Tibial nerve (tissue), 4 donors: ENCODE results near the gene SLC25A47. TPM values are rescaled to one million over a fixed set of nuclear protein-coding genes. Genes with fewer than 3 reads are reported as not detected.

ENCODE experiments used
- DNase-seq, 2 donors: peaks; one replicate each; pipeline ENCODE4 v3.0.0-alpha.2; 2019; ENCODE audit warnings: low spot score in 2 of 2
- H3K27ac ChIP-seq, 4 donors: fragments of 200-600 bp; sonication (generic) in 3 of 4; one replicate each; pipeline ENCODE4 v1.5.1; 2017 to 2019; ENCODE audit warnings: mild to moderate bottlenecking in 1 of 4
- H3K27me3 ChIP-seq, 2 donors: fragments of 200-600 bp; sonication (generic) in 1 of 2; one replicate each; pipeline versions ENCODE4 v1.5.1 to v1.6.0; 2017 to 2019
- H3K36me3 ChIP-seq, 3 donors: fragments of 200-600 bp; sonication (generic); one replicate each; pipeline ENCODE4 v1.5.1; 2018 to 2019
- H3K4me1 ChIP-seq, 4 donors: fragments of 200-600 bp; sonication (generic) in 3 of 4; one replicate each; pipeline ENCODE4 v1.5.1; 2017 to 2019
- H3K4me3 ChIP-seq, 4 donors: fragments of 200-600 bp; sonication (generic) in 3 of 4; one replicate each; pipeline ENCODE4 v1.5.1; 2017 to 2019; ENCODE audit warnings: mild to moderate bottlenecking in 1 of 4, moderate library complexity in 1 of 4
- H3K9me3 ChIP-seq, 4 donors: fragments of 200-600 bp; sonication (generic) in 3 of 4; one replicate each; pipeline ENCODE4 v1.5.1; 2017 to 2019
- EP300 ChIP-seq, 2 donors: sonication (generic); formaldehyde crosslinking; IDR thresholded peaks; one replicate each; pipeline ENCODE4 v1.6.1; 2017; ENCODE audit warnings: antibody characterized with exemption in 2 of 2, mild to moderate bottlenecking in 1 of 2
- POLR2A ChIP-seq, 2 donors: fragments of 450-650 bp; IDR thresholded peaks; one replicate each; pipeline ENCODE4 v1.6.1; 2017; ENCODE audit warnings: antibody characterized with exemption in 2 of 2, mild to moderate bottlenecking in 2 of 2, moderate library complexity in 2 of 2
- whole genome bisulfite sequencing, 2 donors: methylation state at CpG; one replicate each; pipeline ENCODE4 v1.1.5; 2018; 5-methylcytosine and 5-hydroxymethylcytosine counted together
- total RNA-seq, 4 donors: library from RNA; depleted of rRNA; stranded (reverse); fragments of >200 nt; gene quantifications; one replicate each; pipeline ENCODE4 v1.1.0, GENCODE V29; 2016
- TF ChIP-seq, protein P1 (sequence below), 5 experiments: fragments of 200-600 bp in 3 of 5; fragments of 450-650 bp in 2 of 5; sonication (generic) in 3 of 5; IDR thresholded peaks; one replicate each; pipeline ENCODE4 v1.5.1; 2016 to 2019; ENCODE audit warnings: antibody characterized with exemption in 5 of 5, mild to moderate bottlenecking in 3 of 5, moderate library complexity in 2 of 5

Gene SLC25A47
- total RNA-seq, 4 donors from 2014 or later, result 2.5 TPM; not detected in 3

DNA sequence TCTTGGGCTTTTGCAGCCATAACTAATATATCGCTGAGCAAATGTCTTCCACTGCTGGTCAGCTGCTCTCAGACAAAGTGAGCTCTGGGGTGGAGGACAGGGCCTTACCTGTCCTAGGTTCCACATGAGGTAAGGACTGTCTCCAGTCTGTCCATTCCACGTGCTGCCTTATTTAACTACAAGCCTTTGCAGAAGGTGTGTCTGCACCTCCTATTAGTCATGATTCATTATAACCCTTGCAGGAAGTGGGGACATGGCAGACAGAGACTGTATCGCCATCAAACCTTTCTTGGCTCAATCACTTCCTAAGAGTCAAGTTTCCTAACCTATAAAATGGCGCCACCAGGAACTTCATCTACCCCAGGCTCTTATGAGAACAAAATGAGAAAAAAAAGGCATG lies 46.9 kb downstream of the SLC25A47 start:
- WGBS, 2 donors, result 90 to 93% methylated on average over 4 of the region's 4 CpGs
- no peak for DNase-seq
- H3K4me3 ChIP-seq, result no peak overlapping the region
- H3K4me1 ChIP-seq, result peaks cover 0 to 33% (median 10%) of the 10 kb centered on the region in 4 donors
- H3K27me3 ChIP-seq, result no peaks in the 10 kb centered on the region
- H3K9me3 ChIP-seq, result no peaks in the 10 kb centered on the region
- H3K27ac ChIP-seq, result no peak overlapping the region
- H3K36me3 ChIP-seq, result peaks cover 0 to 56% (median 10%) of the 10 kb centered on the region in 3 donors
- TF ChIP-seq, protein P1, sequence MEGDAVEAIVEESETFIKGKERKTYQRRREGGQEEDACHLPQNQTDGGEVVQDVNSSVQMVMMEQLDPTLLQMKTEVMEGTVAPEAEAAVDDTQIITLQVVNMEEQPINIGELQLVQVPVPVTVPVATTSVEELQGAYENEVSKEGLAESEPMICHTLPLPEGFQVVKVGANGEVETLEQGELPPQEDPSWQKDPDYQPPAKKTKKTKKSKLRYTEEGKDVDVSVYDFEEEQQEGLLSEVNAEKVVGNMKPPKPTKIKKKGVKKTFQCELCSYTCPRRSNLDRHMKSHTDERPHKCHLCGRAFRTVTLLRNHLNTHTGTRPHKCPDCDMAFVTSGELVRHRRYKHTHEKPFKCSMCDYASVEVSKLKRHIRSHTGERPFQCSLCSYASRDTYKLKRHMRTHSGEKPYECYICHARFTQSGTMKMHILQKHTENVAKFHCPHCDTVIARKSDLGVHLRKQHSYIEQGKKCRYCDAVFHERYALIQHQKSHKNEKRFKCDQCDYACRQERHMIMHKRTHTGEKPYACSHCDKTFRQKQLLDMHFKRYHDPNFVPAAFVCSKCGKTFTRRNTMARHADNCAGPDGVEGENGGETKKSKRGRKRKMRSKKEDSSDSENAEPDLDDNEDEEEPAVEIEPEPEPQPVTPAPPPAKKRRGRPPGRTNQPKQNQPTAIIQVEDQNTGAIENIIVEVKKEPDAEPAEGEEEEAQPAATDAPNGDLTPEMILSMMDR (IDR thresholded peaks at IDR 0.05), result no peak
- TF ChIP-seq EP300 (IDR thresholded peaks at IDR 0.05) (no peak), POLR2A (IDR thresholded peaks at IDR 0.05) (no peak)

DNA sequence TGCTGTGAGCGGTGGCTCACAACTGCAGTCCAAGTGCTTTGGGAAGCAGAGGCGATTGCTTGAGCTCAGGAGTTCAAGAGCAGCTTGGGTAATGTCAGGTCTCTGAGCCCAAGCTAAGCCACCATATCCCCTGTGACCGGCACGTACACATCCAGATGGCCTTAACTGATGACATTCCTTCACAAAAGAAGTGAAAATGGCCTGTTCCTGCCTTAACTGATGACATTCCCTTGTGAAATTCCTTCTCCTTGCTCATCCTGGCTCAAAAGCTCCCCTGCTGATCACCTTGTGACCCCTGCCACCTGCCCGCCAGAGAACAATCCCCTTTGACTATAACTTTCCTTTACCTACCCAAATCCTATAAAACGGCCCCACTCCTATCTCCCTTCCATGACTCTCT lies 48.6 kb downstream of the SLC25A47 start:
- Histone ChIP-seq H3K27ac (peak overlapping the region in 2 of 4 donors; percentile 23 to 53), H3K36me3 (peaks cover 0 to 38% (median 10%) of the 10 kb centered on the region in 3 donors), H3K9me3 (no peaks in the 10 kb centered on the region), H3K4me3 (no peak overlapping the region), H3K4me1 (peaks cover 0 to 43% (median 15%) of the 10 kb centered on the region in 4 donors), H3K27me3 (no peaks in the 10 kb centered on the region)
- WGBS, 2 donors, result 76 to 78% methylated on average over 6 of the region's 6 CpGs
- TF ChIP-seq, protein P1 (IDR thresholded peaks at IDR 0.05), result no peak
- TF ChIP-seq POLR2A (IDR thresholded peaks at IDR 0.05) (no peak), EP300 (IDR thresholded peaks at IDR 0.05) (no peak)
- no peak for DNase-seq

DNA sequence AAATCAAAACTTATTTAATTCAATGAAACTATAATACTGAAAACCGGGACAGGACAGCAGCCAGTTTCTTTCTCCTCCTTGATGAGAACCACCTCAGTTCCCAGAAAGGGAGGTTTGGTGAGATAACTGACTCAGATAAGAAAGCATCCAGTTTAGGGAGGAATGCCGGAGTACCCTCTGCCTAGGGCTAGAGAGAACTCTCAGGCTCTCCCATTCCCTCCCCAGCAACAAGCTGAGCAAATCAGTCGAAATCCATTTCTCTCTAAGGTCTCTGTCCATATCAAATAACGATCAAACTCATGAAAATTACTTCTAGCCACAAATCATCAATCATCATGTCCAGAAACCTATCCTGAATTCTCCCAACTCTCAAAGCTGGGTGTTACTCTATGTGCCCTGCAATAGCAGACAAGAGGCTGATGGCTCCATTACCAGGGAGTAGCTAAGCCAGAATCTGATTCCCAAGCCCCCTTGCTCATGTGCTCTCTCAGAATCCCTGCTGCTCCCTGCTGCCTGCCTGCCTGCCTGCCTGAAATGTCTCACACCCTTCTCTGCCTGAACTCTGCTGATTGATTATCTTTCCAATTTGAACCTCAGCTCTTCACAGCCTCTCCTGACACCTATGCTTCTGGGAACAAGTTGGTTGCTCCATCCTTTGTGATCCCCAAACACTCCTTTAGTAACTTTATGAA lies 49.4 kb downstream of the SLC25A47 start:
- no peak for DNase-seq
- H3K4me3 ChIP-seq, result no peak overlapping the region
- no peaks in the 10 kb centered on the region for H3K27me3 ChIP-seq
- no peak for TF ChIP-seq POLR2A (IDR thresholded peaks at IDR 0.05)
- TF ChIP-seq, protein P1 (IDR thresholded peaks at IDR 0.05), result no peak
- no peak for TF ChIP-seq EP300 (IDR thresholded peaks at IDR 0.05)
- peaks cover 0 to 50% (median 20%) of the 10 kb centered on the region in 4 donors for H3K4me1 ChIP-seq
- H3K9me3 ChIP-seq, result no peaks in the 10 kb centered on the region
- H3K36me3 ChIP-seq, result peaks cover 0 to 31% (median 10%) of the 10 kb centered on the region in 3 donors
- 59 to 72% methylated on average over 4 of the region's 4 CpGs for WGBS, 2 donors
- H3K27ac ChIP-seq, result peak overlapping the region in 2 of 4 donors; percentile 52 to 53

DNA sequence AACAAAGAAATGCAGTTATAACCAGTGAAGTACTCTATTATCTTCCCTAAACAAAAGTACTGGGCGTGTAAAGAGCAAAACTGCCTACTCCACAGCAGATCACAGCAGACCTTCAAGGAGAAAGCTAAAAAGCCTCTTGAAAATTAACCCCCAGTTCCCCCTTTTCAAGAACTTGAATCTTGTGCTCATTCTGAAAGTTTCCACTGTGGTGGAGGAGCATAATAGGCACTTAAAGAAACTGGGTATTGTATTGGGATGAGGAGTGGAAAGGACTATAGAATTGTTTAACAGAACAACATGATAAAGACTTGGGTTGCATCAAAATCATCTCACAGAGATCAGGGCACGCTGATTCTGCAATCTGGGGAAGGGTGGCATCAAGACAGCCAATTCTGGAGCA lies 51.1 kb downstream of the SLC25A47 start:
- no peak for DNase-seq
- H3K9me3 ChIP-seq, result no peaks in the 10 kb centered on the region
- peak overlapping the region; percentile 69 to 93 (median 89) for H3K27ac ChIP-seq
- H3K27me3 ChIP-seq, result no peaks in the 10 kb centered on the region
- TF ChIP-seq POLR2A (IDR thresholded peaks at IDR 0.05) (no peak), EP300 (IDR thresholded peaks at IDR 0.05) (no peak)
- TF ChIP-seq, protein P1 (IDR thresholded peaks at IDR 0.05), result no peak
- peak overlapping the region in 3 of 4 donors; percentile 25 to 77 (median 73) for H3K4me3 ChIP-seq
- H3K36me3 ChIP-seq, result peaks cover 0 to 13% (median 0%) of the 10 kb centered on the region in 3 donors
- 48 to 55% methylated on average over 2 of the region's 2 CpGs for WGBS, 2 donors
- peaks cover 0 to 59% (median 21%) of the 10 kb centered on the region in 4 donors for H3K4me1 ChIP-seq

DNA sequence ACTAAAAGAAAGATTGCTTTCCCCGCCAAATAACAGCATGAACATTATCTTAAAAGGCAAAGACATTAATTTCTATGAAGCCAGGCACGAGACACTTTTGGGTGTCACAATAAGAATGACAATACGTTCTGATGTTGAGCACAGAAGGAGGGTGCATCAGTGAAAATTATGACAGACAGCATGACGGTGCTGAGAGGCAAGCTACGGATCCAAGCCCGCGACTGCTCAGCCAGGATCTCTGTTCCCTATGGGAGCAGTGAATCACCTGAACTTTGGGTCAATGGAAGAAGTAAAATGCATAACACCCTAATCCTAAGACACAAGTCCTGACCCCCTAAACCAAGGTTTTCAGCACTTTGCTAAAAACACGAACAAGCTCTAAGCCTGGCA lies 51.7 kb downstream of the SLC25A47 start:
- H3K4me3 ChIP-seq, result peak overlapping the region; percentile 50 to 77 (median 68)
- H3K27ac ChIP-seq, result peak overlapping the region; percentile 69 to 93 (median 89)
- H3K27me3 ChIP-seq, result no peaks in the 10 kb centered on the region
- DNase-seq, result no peak
- WGBS, 2 donors, result 37 to 50% methylated on average over 8 of the region's 8 CpGs
- TF ChIP-seq POLR2A (IDR thresholded peaks at IDR 0.05) (no peak), EP300 (IDR thresholded peaks at IDR 0.05) (no peak)
- TF ChIP-seq, protein P1 (IDR thresholded peaks at IDR 0.05), result no peak
- H3K9me3 ChIP-seq, result no peaks in the 10 kb centered on the region
- H3K36me3 ChIP-seq, result peaks cover 0 to 7% (median 0%) of the 10 kb centered on the region in 3 donors
- H3K4me1 ChIP-seq, result peaks cover 0 to 59% (median 21%) of the 10 kb centered on the region in 4 donors
